ENCODE data around the gene CCDC59.

- TF ChIP-seq CTCF (conservative IDR thresholded peaks at IDR 0.05 in 1 of 2, IDR thresholded peaks at IDR 0.05 in 1 of 2; ENCODE audit: extremely low read depth in 1 of 2, insufficient read depth in 1 of 2, low read depth in 1 of 2, low read length in 2 of 2) (no peak), EZH2 (IDR thresholded peaks at IDR 0.05; ENCODE audit: borderline replicate concordance, low read length) (no peak)
Observed at GRCh38 chr12:82314406-82314892, 43.7 kb downstream of the CCDC59 start.

Data from mammary epithelial cell (primary cell).